ENCODE results near the gene CCR5.

- TF ChIP-seq CTCF (IDR thresholded peaks at IDR 0.05) = no peak
- TF ChIP-seq POLR2A (IDR thresholded peaks at IDR 0.05) = no peak
Observed at GRCh38 chr3:46409739-46410489, 39.2 kb downstream of the CCR5 start.

Data from breast epithelium (tissue), 3 donors.